ENCODE data around the gene MYLK4. TPM values are rescaled to one million over a fixed set of nuclear protein-coding genes. Genes with fewer than 3 reads are reported as not detected.

MYLK4 gene
- under 1 TPM; 0.41 to 0.82 (median 0.43) TPM for total RNA-seq
- long read RNA-seq, donor 1, partial matches to known transcripts = 0 of 1 reads
- long read RNA-seq, donor 1, other reads (novel, unspliced or antisense) = 1 of 1 reads
- long read RNA-seq, donor 2 = 0 reads

GRCh38 chr6:2750832-2751231 lies at the start of gene MYLK4:
TSS of gene MYLK4 (minus strand) at chr6:2750922. CDS start at chr6:2749294, 1,628 bp downstream.
- Histone ChIP-seq H3K36me3 (ENCODE audit: low read depth) (no peaks in the 10 kb centered on the region), H3K4me3 (no peak within 1 kb of the TSS), H3K4me1 (ENCODE audit: low read depth) (no peaks in the 10 kb centered on the region), H3K9me3 (no peaks in the 10 kb centered on the region)
- no peak for ATAC-seq
- no peak for TF ChIP-seq CTCF (IDR thresholded peaks at IDR 0.05)
- no peak for DNase-seq
- intact Hi-C loops (cut with DNase I, micrococcal nuclease) = loop anchor here in 1 of 2 donors (10.0 kb wide), 1 partner anchor 1156 kb away; no protein-coding TSS in a partner anchor

GRCh38 chr6:2799936-2800527 lies 49.3 kb upstream of the MYLK4 start:
- no peak for TF ChIP-seq CTCF (IDR thresholded peaks at IDR 0.05)
- no peak for ATAC-seq
- DNase-seq = no peak

GRCh38 chr6:2798586-2799134 lies 47.9 kb upstream of the MYLK4 start:
- H3K4me1 ChIP-seq (ENCODE audit: low read depth) = peaks cover 1% of the 10 kb centered on the region
- H3K9me3 ChIP-seq = no peaks in the 10 kb centered on the region
- TF ChIP-seq CTCF (IDR thresholded peaks at IDR 0.05) = no peak
- intact Hi-C loops (cut with DNase I, micrococcal nuclease) = no loop called here
- H3K4me3 ChIP-seq = no peak overlapping the region
- ATAC-seq = no peak
- DNase-seq = no peak
- no peaks in the 10 kb centered on the region for H3K36me3 ChIP-seq (ENCODE audit: low read depth)

More at GRCh38 chr6:2799936-2800527, 49.3 kb upstream of the MYLK4 start:
- no peaks in the 10 kb centered on the region for H3K4me1 ChIP-seq (ENCODE audit: low read depth)
- no peaks in the 10 kb centered on the region for H3K36me3 ChIP-seq (ENCODE audit: low read depth)
- H3K9me3 ChIP-seq = no peaks in the 10 kb centered on the region
- intact Hi-C loops (cut with DNase I, micrococcal nuclease) = no loop called here
- H3K4me3 ChIP-seq = no peak overlapping the region

- Histone ChIP-seq H3K9me3 (no peaks in the 10 kb centered on the region), H3K4me3 (no peak overlapping the region), H3K36me3 (ENCODE audit: low read depth) (no peaks in the 10 kb centered on the region), H3K4me1 (ENCODE audit: low read depth) (peaks cover 6% of the 10 kb centered on the region)
- DNase-seq = no peak
- intact Hi-C loops (cut with DNase I, micrococcal nuclease) = no loop called here
- no peak for TF ChIP-seq CTCF (IDR thresholded peaks at IDR 0.05)
- ATAC-seq = peak; percentile 60
These were observed 46.9 kb upstream of the MYLK4 start for GRCh38 chr6:2797564-2798031.

- TF ChIP-seq CTCF (IDR thresholded peaks at IDR 0.05) = no peak
- no peaks in the 10 kb centered on the region for H3K9me3 ChIP-seq
- intact Hi-C loops (cut with DNase I, micrococcal nuclease) = no loop called here
- no peak for ATAC-seq
- H3K4me3 ChIP-seq = no peak overlapping the region
- H3K4me1 ChIP-seq (ENCODE audit: low read depth) = peaks cover 6% of the 10 kb centered on the region
- H3K36me3 ChIP-seq (ENCODE audit: low read depth) = no peaks in the 10 kb centered on the region
- no peak for DNase-seq
These were observed 46.1 kb upstream of the MYLK4 start for GRCh38 chr6:2796861-2797260.
